HepG2 (cell line): ENCODE data around the gene ACACA. TPM values are rescaled to one million over a fixed set of nuclear protein-coding genes. Genes with fewer than 3 reads are reported as not detected.

Experiments used
- ATAC-seq: fragments of 200-7000 bp; cut with Tn5 transposase; 3 replicates; pipeline ENCODE4 v1.9.1; 2020; ENCODE audit warnings: mild to moderate bottlenecking, moderate library complexity
- BruUV-seq: library from RNA; stranded (reverse); fragments of 400-500 nt; replicated peaks from 2 replicates; lab custom pipeline; 2021; lab: Mats Ljungman, UMichigan
- CTCF ChIA-PET: fragments of 300-600 bp; formaldehyde crosslinking; extraction: SDS; loops from one replicate; lab custom pipeline; 2021; ENCODE audit warnings: low total read pairs, inconsistent platforms, low intra/inter-chr PET ratio; lab: Yijun Ruan, JAX
- POLR2A ChIA-PET: fragments of 350-600 bp; sonication (Branson Sonifier 250); formaldehyde crosslinking; loops from one replicate; lab custom pipeline; 2020; ENCODE audit warnings: antibody characterized with exemption, inconsistent platforms; lab: Yijun Ruan, JAX
- DNase-seq: peaks from one replicate; pipeline ENCODE4 v3.0.0-alpha.2; 2015; ENCODE audit warnings: low spot score
- FAIRE-seq: peaks from 3 replicates; lab custom pipeline; 2011; peaks lifted over from hg19 to GRCh38; lab: Jason Lieb, UNC
- H2AFZ ChIP-seq: one replicate; pipeline ENCODE4 v1.6.1; 2011; ENCODE audit warnings: low read length, inconsistent platforms
- H3K27ac ChIP-seq: fragments of 300-600 bp; 3 replicates; pipeline ENCODE4 v1.8.0; 2011; ENCODE audit warnings: mixed run types, mild to moderate bottlenecking, mixed read lengths, low read length, inconsistent platforms; ENCODE audit not compliant: insufficient read depth; ENCODE audit errors: extremely low read length
- H3K27me3 ChIP-seq, 2 experiments: fragments of 200-600 bp in 1 of 2; 2 replicates in 1 of 2; 3 replicates in 1 of 2; pipeline versions ENCODE4 v1.6.0 to v1.8.0; 2011; ENCODE audit warnings: low read length in 2 of 2, mild to moderate bottlenecking in 2 of 2, moderate library complexity in 2 of 2, inconsistent platforms in 1 of 2; ENCODE audit not compliant: insufficient read depth in 2 of 2, control insufficient read depth in 1 of 2
- H3K36me3 ChIP-seq, 2 experiments: fragments of 200-600 bp in 1 of 2; replicated peaks in 1 of 2; 2 replicates in 1 of 2; 3 replicates in 1 of 2; pipeline versions ENCODE4 v1.5.1 to v1.8.0; 2011; ENCODE audit warnings: low read length in 2 of 2, inconsistent platforms in 1 of 2; ENCODE audit not compliant: insufficient read depth in 2 of 2, control insufficient read depth in 1 of 2
- H3K4me1 ChIP-seq: 2 replicates; pipeline ENCODE4 v1.5.1; 2012; ENCODE audit warnings: low read length, inconsistent platforms; ENCODE audit not compliant: insufficient read depth
- H3K4me2 ChIP-seq: 2 replicates; pipeline ENCODE4 v1.6.0; 2011; ENCODE audit warnings: low read depth, low read length, inconsistent platforms
- H3K4me3 ChIP-seq, 3 experiments: fragments of 200-600 bp in 1 of 3; sonication (generic), shearing (Covaris generic) in 1 of 3; replicated peaks in 1 of 3; 2 replicates each; pipeline ENCODE4 v1.5.1; 2011 to 2016; ENCODE audit warnings: low read length in 3 of 3, inconsistent platforms in 2 of 3, low read depth in 2 of 3, mild to moderate bottlenecking in 2 of 3, control low read depth in 1 of 3, mixed read lengths in 1 of 3; ENCODE audit not compliant: insufficient read depth in 1 of 3
- H3K79me2 ChIP-seq: one replicate; pipeline ENCODE4 v1.6.1; 2011; ENCODE audit warnings: low read length, inconsistent platforms; ENCODE audit not compliant: insufficient read depth
- H3K9ac ChIP-seq: 2 replicates; pipeline ENCODE4 v1.6.0; 2011; ENCODE audit warnings: mild to moderate bottlenecking, low read depth, low read length, inconsistent platforms; ENCODE audit not compliant: insufficient read depth
- H3K9me3 ChIP-seq: 2 replicates; pipeline ENCODE4 v1.5.1; 2012; ENCODE audit warnings: mild to moderate bottlenecking, low read length
- H4K20me1 ChIP-seq: 2 replicates; pipeline ENCODE4 v1.6.0; 2011; ENCODE audit warnings: inconsistent platforms, mild to moderate bottlenecking, low read length, moderate library complexity; ENCODE audit not compliant: insufficient read depth
- ARID3A ChIP-seq: IDR thresholded peaks from 2 replicates; pipeline ENCODE4 v1.6.1; 2012; ENCODE audit warnings: low read depth, low read length, improper control_type of control experiment
- CREB1 ChIP-seq, 2 experiments: fragments of 450-650 bp in 1 of 2; IDR thresholded peaks; 2 replicates each; pipeline ENCODE4 v1.6.1; 2016 to 2017; ENCODE audit warnings: control low read depth in 1 of 2, mild to moderate bottlenecking in 1 of 2, missing compliant biosample characterization in 1 of 2, missing genetic modification characterization in 1 of 2
- FOXA3 ChIP-seq: IDR thresholded peaks from 2 replicates; pipeline ENCODE4 v1.6.1; 2016; ENCODE audit warnings: missing genetic modification reagents, missing compliant biosample characterization
- KDM6A ChIP-seq: IDR thresholded peaks from 2 replicates; pipeline ENCODE4 v1.6.1; 2016; ENCODE audit warnings: low read depth
- LRRFIP1 ChIP-seq: sonication (generic); formaldehyde crosslinking; conservative IDR thresholded peaks from 2 replicates; pipeline ENCODE4 v1.4.0; 2020; ENCODE audit warnings: missing genetic modification reagents
- NFIC ChIP-seq: IDR thresholded peaks from 2 replicates; pipeline ENCODE4 v1.6.1; 2012; ENCODE audit warnings: mild to moderate bottlenecking, low read length, inconsistent platforms
- NR0B2 ChIP-seq: sonication (generic); formaldehyde crosslinking; IDR thresholded peaks from 2 replicates; pipeline ENCODE4 v1.4.0; 2020; ENCODE audit warnings: mild to moderate bottlenecking, missing genetic modification reagents
- POLR2AphosphoS2 ChIP-seq: IDR thresholded peaks from 2 replicates; pipeline ENCODE4 v1.6.1; 2011; ENCODE audit warnings: low read depth, low read length, improper control_type of control experiment
- RFX5 ChIP-seq: IDR thresholded peaks from 2 replicates; pipeline ENCODE4 v1.6.1; 2011; ENCODE audit warnings: low read depth, low read length, improper control_type of control experiment
- TRIM24 ChIP-seq: sonication (generic); formaldehyde crosslinking; IDR thresholded peaks from 2 replicates; pipeline ENCODE4 v1.8.0; 2022; ENCODE audit warnings: mild to moderate bottlenecking, missing genetic modification reagents
- ZNF225 ChIP-seq: sonication (generic); formaldehyde crosslinking; IDR thresholded peaks from 2 replicates; pipeline ENCODE4 v1.4.0; 2020; ENCODE audit warnings: mild to moderate bottlenecking, missing genetic modification reagents
- ZNF335 ChIP-seq: sonication (generic); formaldehyde crosslinking; IDR thresholded peaks from 2 replicates; pipeline ENCODE4 v1.4.0; 2020; ENCODE audit warnings: missing genetic modification reagents
- ZNF614 ChIP-seq: IDR thresholded peaks from 2 replicates; pipeline ENCODE4 v1.6.1; 2018; ENCODE audit warnings: missing biosample characterization, missing genetic modification reagents, inconsistent platforms, borderline replicate concordance
- ZNF766 ChIP-seq: sonication (generic); formaldehyde crosslinking; IDR thresholded peaks from 2 replicates; pipeline ENCODE4 v1.5.0; 2020; ENCODE audit warnings: missing genetic modification reagents, borderline replicate concordance
- ZNF768 ChIP-seq: sonication (generic); formaldehyde crosslinking; IDR thresholded peaks from 2 replicates; pipeline ENCODE4 v1.4.0; 2020; ENCODE audit warnings: missing genetic modification reagents
- ZNF776 ChIP-seq: sonication (generic); formaldehyde crosslinking; IDR thresholded peaks from 2 replicates; pipeline ENCODE4 v1.4.0; 2020; ENCODE audit warnings: mild to moderate bottlenecking, missing genetic modification reagents
- WGBS: methylation state at CpG from one replicate; pipeline ENCODE4 v1.1.6; 2017; ENCODE audit warnings: low lambda C conversion rate; 5-methylcytosine and 5-hydroxymethylcytosine counted together
- in situ Hi-C: cut with HindIII; loops from 2 replicates; pipeline ENCODE4 v1.10.0; 2017; ENCODE audit warnings: low pct_unique_long_range_greater_than_20kb; ENCODE audit not compliant: extremely low pct_ligation_motif_present
- intact Hi-C: fragments of 100-400 bp; cut with micrococcal nuclease; formaldehyde crosslinking; loops from one replicate; pipeline ENCODE4 v1.10.0; 2022; ENCODE audit not compliant: unreplicated experiment
- polyA plus RNA-seq, 8 experiments: library from polyadenylated mRNA; depleted of rRNA in 3 of 8; stranded (reverse) in 7 of 8; unstranded in 1 of 8; fragments of >200 nt; fragmentation: Illumina TruSeq in 4 of 8; extraction: Trizol in 4 of 8; gene quantifications; 2 replicates each; pipeline versions ENCODE4 v1.2.1 to v1.2.3, GENCODE V29; 2011 to 2016; ENCODE audit warnings: low read depth in 4 of 8, missing spikeins in 1 of 8, mixed read lengths in 1 of 8; ENCODE audit not compliant: insufficient read depth in 1 of 8
- total RNA-seq, 5 experiments: library from RNA; depleted of rRNA; stranded (reverse); fragments of >200 nt; fragmentation: Illumina TruSeq; extraction: Trizol; gene quantifications; 2 replicates each; pipeline ENCODE4 v1.2.3, GENCODE V29; 2016; ENCODE audit warnings: low read depth in 1 of 5

ACACA gene
- total and polyA plus RNA-seq, 2 of the 13 experiments (the other 11 are each of a cell fraction or from before 2014, with no cell fraction given), result 39.2 to 47.2 TPM

- ATAC-seq (no peak), FAIRE-seq (no peak), DNase-seq (no peak)
- Histone ChIP-seq H3K79me2 (no peaks in the 10 kb centered on the region), H3K4me1 (no peaks in the 10 kb centered on the region), H3K9me3 (no peaks in the 10 kb centered on the region), H3K4me3 (no peak overlapping the region), H3K36me3 (peaks cover 11 to 73% of the 10 kb centered on the region in 2 experiments), H3K9ac (no peak overlapping the region), H3K4me2 (no peak overlapping the region), H3K27ac (no peak overlapping the region), H2AFZ (no peak overlapping the region), H4K20me1 (no peaks in the 10 kb centered on the region), H3K27me3 (no peaks in the 10 kb centered on the region)
- CTCF ChIA-PET, result no interaction called here
- POLR2A ChIA-PET, result no interaction called here
- WGBS, result 0% methylated on average over 1 of the region's 1 CpG
- BruUV-seq, result no TSS peak
- intact Hi-C loops (no loop called here), in situ Hi-C loops (no loop called here)
- TF ChIP-seq LRRFIP1 (CRISPR knock-in tag) (no peak), ZNF766 (CRISPR knock-in tag) (no peak), NFIC (no peak), ZNF225 (no peak), ZNF614 (CRISPR knock-in tag) (no peak)
Observed at GRCh38 chr17:37276475-37276874, 130.2 kb downstream of the ACACA start.

- H3K9ac ChIP-seq, result no peak overlapping the region
- H3K27me3 ChIP-seq, result no peaks in the 10 kb centered on the region
- intact Hi-C loops, result no loop called here
- ATAC-seq, result no peak
- ChIA-PET POLR2A (no interaction called here), CTCF (no interaction called here)
- in situ Hi-C loops, result no loop called here
- H3K27ac ChIP-seq, result no peak overlapping the region
- H3K4me1 ChIP-seq, result no peaks in the 10 kb centered on the region
- BruUV-seq, result no TSS peak
- peaks cover 15 to 71% of the 10 kb centered on the region in 2 experiments for H3K36me3 ChIP-seq
- FAIRE-seq, result no peak
- H2AFZ ChIP-seq, result no peak overlapping the region
- H3K79me2 ChIP-seq, result no peaks in the 10 kb centered on the region
- no peak overlapping the region for H3K4me3 ChIP-seq
- WGBS, result 98% methylated on average over 6 of the region's 6 CpGs
- no peaks in the 10 kb centered on the region for H4K20me1 ChIP-seq
- H3K9me3 ChIP-seq, result no peaks in the 10 kb centered on the region
- no peak for DNase-seq
- H3K4me2 ChIP-seq, result no peak overlapping the region
- TF ChIP-seq ZNF776, result no peak
- no peak for TF ChIP-seq ZNF335
- TF ChIP-seq NR0B2 (CRISPR knock-in tag), result no peak
- TF ChIP-seq ARID3A, result no peak
- no peak for TF ChIP-seq KDM6A
- no peak for TF ChIP-seq TRIM24 (CRISPR knock-in tag)
- no peak for TF ChIP-seq FOXA3 (CRISPR knock-in tag)
- no peak for TF ChIP-seq RFX5
- no peak for TF ChIP-seq POLR2AphosphoS2
- no peak for TF ChIP-seq CREB1 (IDR thresholded peaks at IDR 0.05)
- TF ChIP-seq CREB1 (CRISPR knock-in tag; IDR thresholded peaks at IDR 0.05), result no peak
- TF ChIP-seq ZNF768 (CRISPR knock-in tag), result no peak
Observed at GRCh38 chr17:37274461-37274860, 132.2 kb downstream of the ACACA start.
